Activated naive CD4-positive, alpha-beta T cell treated with anti-CD3 and anti-CD28 coated beads, Interleukin-2, amount 50 U/mL, for 24 hours (primary cell): ENCODE results near the gene MRPL43.

Experiments used
- H3K27ac Mint-ChIP-seq: one replicate; pipeline ENCODE4 v1.8.0; 2021; ENCODE audit warnings: mild to moderate bottlenecking, mixed read lengths
- H3K27me3 Mint-ChIP-seq: one replicate; pipeline ENCODE4 v1.8.0; 2021; ENCODE audit warnings: mixed read lengths
- H3K36me3 Mint-ChIP-seq: one replicate; pipeline ENCODE4 v1.8.0; 2021; ENCODE audit warnings: mixed read lengths
- H3K4me1 Mint-ChIP-seq: one replicate; pipeline ENCODE4 v1.8.0; 2021; ENCODE audit warnings: mixed read lengths
- H3K4me3 Mint-ChIP-seq: one replicate; pipeline ENCODE4 v1.8.0; 2021; ENCODE audit warnings: mild to moderate bottlenecking, mixed read lengths
- H3K9me3 Mint-ChIP-seq: one replicate; pipeline ENCODE4 v1.8.0; 2021; ENCODE audit warnings: mixed read lengths

MRPL43 gene

GRCh38 chr10:100970076-100970913 is 17.0 kb downstream of the MRPL43 start:
- Mint-ChIP-seq H3K36me3 (peaks cover 3% of the 10 kb centered on the region), H3K27me3 (no peaks in the 10 kb centered on the region), H3K4me3 (peak overlapping the region; percentile 66), H3K4me1 (peaks cover 15% of the 10 kb centered on the region), H3K9me3 (no peaks in the 10 kb centered on the region), H3K27ac (no peak overlapping the region)

DNA sequence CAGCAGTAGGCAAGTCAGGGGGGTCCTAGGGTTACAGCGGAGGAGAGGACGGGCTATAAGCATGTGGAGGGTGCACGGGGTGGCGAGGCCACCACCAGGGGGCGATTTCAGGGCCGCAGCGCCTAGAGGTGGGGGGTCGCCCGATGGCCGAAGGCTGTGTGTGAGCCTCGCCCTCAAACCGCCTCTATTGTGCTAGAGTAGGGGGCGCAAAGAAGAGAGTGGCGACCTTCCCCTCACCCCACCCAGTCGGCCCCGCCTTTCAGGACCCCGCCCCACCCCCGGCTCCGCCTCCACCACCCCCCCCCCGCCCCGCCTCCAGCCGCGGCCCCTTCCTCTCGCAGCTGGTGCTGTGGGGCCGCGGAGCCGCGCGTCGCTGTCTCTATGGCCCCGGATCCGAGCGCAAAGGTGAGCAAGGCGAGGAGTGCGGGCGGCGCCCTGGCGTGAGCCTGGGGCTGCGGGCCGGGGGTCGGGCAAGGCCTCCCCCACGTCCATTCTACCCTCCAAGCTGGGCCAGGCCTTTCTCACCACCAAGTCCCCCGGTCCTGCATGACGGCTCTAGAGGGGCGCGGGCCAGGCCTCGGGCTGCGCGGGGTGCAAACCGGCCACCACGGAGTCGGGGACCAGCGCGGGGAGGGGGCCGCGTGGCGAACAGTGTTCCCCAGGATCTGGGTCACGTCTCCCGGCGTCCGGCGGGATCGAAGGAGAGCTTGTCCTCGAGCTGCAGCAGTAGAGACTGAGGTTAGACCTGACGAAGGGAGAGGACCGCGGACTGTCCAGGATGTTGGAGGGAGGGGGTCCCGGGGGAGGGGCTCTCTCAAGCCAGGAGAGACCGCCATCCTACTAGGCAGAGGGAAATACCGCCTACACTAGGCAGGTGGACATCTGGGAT is 17.9 kb downstream of the MRPL43 start, which contains the start of gene SEMA4G:
SEMA4G (plus strand) TSS at position 318 of the 889 bp plus-strand sequence. CDS start 3,409 bp downstream, outside the sequence.
- peak within 1 kb of the TSS; percentile 66 for H3K4me3 Mint-ChIP-seq
- H3K27ac Mint-ChIP-seq = no peak within 1 kb of the TSS
- peaks cover 3% of the 10 kb centered on the region for H3K36me3 Mint-ChIP-seq
- no peaks in the 10 kb centered on the region for H3K9me3 Mint-ChIP-seq
- peaks cover 15% of the 10 kb centered on the region for H3K4me1 Mint-ChIP-seq
- no peaks in the 10 kb centered on the region for H3K27me3 Mint-ChIP-seq

- H3K36me3 Mint-ChIP-seq = peaks cover 3% of the 10 kb centered on the region
- peaks cover 15% of the 10 kb centered on the region for H3K4me1 Mint-ChIP-seq
- no peaks in the 10 kb centered on the region for H3K9me3 Mint-ChIP-seq
- no peak overlapping the region for H3K27ac Mint-ChIP-seq
- peak overlapping the region; percentile 64 for H3K4me3 Mint-ChIP-seq
- H3K27me3 Mint-ChIP-seq = no peaks in the 10 kb centered on the region
These were observed 18.5 kb downstream of the MRPL43 start for GRCh38 chr10:100968863-100969186.

GRCh38 chr10:100968062-100968736 is 19.1 kb downstream of the MRPL43 start:
- Mint-ChIP-seq H3K4me1 (peaks cover 15% of the 10 kb centered on the region), H3K9me3 (no peaks in the 10 kb centered on the region), H3K36me3 (peaks cover 3% of the 10 kb centered on the region), H3K4me3 (peak overlapping the region; percentile 66), H3K27me3 (no peaks in the 10 kb centered on the region), H3K27ac (no peak overlapping the region)

GRCh38 chr10:100967332-100967731 is 20.0 kb downstream of the MRPL43 start:
- Mint-ChIP-seq H3K4me3 (no peak overlapping the region), H3K27ac (no peak overlapping the region), H3K36me3 (peaks cover 3% of the 10 kb centered on the region), H3K4me1 (peaks cover 15% of the 10 kb centered on the region), H3K9me3 (no peaks in the 10 kb centered on the region), H3K27me3 (no peaks in the 10 kb centered on the region)

GRCh38 chr10:100966887-100967286 is 20.4 kb downstream of the MRPL43 start:
- H3K36me3 Mint-ChIP-seq = peaks cover 3% of the 10 kb centered on the region
- H3K27me3 Mint-ChIP-seq = no peaks in the 10 kb centered on the region
- no peak overlapping the region for H3K4me3 Mint-ChIP-seq
- no peak overlapping the region for H3K27ac Mint-ChIP-seq
- H3K4me1 Mint-ChIP-seq = peaks cover 15% of the 10 kb centered on the region
- H3K9me3 Mint-ChIP-seq = no peaks in the 10 kb centered on the region

DNA sequence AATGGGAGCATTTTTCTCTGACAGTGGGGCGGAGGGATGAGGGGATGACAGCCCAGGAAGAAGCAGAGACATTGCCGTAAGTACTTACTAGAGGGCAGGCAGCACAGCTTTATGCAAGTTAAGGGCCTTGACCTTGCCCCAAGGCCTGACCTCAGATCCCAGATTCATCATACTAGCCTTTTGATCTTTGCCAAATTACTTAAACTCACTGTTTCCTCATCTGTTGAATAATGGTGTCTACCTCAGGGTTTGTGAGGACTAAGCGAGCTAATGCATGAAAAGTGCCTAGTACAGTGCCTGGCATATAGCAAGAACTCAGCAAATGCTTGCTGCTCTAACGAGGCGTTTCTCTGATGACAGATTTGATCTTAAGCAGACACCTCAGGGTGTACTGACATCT is 21.5 kb downstream of the MRPL43 start:
- H3K4me1 Mint-ChIP-seq = peaks cover 15% of the 10 kb centered on the region
- H3K4me3 Mint-ChIP-seq = no peak overlapping the region
- H3K36me3 Mint-ChIP-seq = peaks cover 3% of the 10 kb centered on the region
- H3K27ac Mint-ChIP-seq = no peak overlapping the region
- no peaks in the 10 kb centered on the region for H3K9me3 Mint-ChIP-seq
- no peaks in the 10 kb centered on the region for H3K27me3 Mint-ChIP-seq

GRCh38 chr10:100963826-100964225 is 23.5 kb downstream of the MRPL43 start:
- Mint-ChIP-seq H3K4me3 (no peak overlapping the region), H3K36me3 (peaks cover 13% of the 10 kb centered on the region), H3K9me3 (no peaks in the 10 kb centered on the region), H3K27me3 (no peaks in the 10 kb centered on the region), H3K4me1 (peaks cover 6% of the 10 kb centered on the region), H3K27ac (no peak overlapping the region)

- peaks cover 17% of the 10 kb centered on the region for H3K36me3 Mint-ChIP-seq
- H3K27ac Mint-ChIP-seq = no peak overlapping the region
- no peaks in the 10 kb centered on the region for H3K27me3 Mint-ChIP-seq
- H3K4me3 Mint-ChIP-seq = no peak overlapping the region
- no peaks in the 10 kb centered on the region for H3K4me1 Mint-ChIP-seq
- no peaks in the 10 kb centered on the region for H3K9me3 Mint-ChIP-seq
These were observed 24.8 kb downstream of the MRPL43 start for GRCh38 chr10:100962351-100963080.

DNA sequence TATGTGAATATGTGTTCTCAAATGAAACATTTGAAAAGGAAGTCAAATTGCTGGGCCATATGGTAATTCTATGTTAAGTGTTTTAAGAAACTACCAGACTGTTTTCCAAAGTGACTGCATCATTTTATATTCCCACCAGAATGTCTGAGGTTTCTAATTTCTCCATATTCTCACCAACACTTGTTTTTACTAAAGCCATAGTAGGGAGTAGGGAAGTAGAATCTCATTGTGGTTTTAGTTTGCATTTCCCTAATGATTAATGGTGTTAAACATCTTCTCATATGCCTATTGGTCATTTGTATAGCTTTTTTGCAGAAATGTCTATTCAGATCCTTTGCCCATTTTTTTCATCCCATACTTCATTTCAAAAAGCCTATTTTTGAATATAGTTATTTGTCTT is 27.0 kb downstream of the MRPL43 start:
- Mint-ChIP-seq H3K36me3 (peaks cover 18% of the 10 kb centered on the region), H3K27ac (no peak overlapping the region), H3K4me3 (no peak overlapping the region), H3K4me1 (peaks cover 11% of the 10 kb centered on the region), H3K27me3 (no peaks in the 10 kb centered on the region), H3K9me3 (no peaks in the 10 kb centered on the region)

- no peaks in the 10 kb centered on the region for H3K9me3 Mint-ChIP-seq
- no peak overlapping the region for H3K4me3 Mint-ChIP-seq
- peaks cover 9% of the 10 kb centered on the region for H3K36me3 Mint-ChIP-seq
- H3K27ac Mint-ChIP-seq = no peak overlapping the region
- H3K4me1 Mint-ChIP-seq = peaks cover 5% of the 10 kb centered on the region
- H3K27me3 Mint-ChIP-seq = no peaks in the 10 kb centered on the region
These were observed 38.4 kb downstream of the MRPL43 start for GRCh38 chr10:100948916-100949315.

GRCh38 chr10:100945754-100946153 is 41.5 kb downstream of the MRPL43 start:
- no peaks in the 10 kb centered on the region for H3K27me3 Mint-ChIP-seq
- no peak overlapping the region for H3K4me3 Mint-ChIP-seq
- H3K9me3 Mint-ChIP-seq = no peaks in the 10 kb centered on the region
- peaks cover 22% of the 10 kb centered on the region for H3K4me1 Mint-ChIP-seq
- H3K27ac Mint-ChIP-seq = no peak overlapping the region
- H3K36me3 Mint-ChIP-seq = peaks cover 13% of the 10 kb centered on the region

DNA sequence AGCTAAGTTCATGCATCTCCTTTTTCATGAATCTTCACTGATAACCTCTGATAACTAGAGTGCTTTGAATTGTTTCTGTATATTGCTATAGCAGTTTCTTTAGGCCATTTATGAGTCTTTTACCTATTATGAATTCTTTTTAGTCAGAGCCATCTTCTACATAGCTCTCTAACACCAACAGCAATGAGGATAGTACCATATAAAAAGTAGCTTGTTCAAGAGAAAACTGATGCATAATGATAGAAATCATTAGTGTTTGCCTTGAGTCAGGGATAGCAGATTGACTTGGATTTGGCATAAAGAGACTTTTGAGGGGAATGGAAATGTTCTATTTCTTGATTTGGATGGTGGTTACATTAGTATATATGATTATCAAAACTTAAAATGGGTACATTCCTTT is 43.8 kb downstream of the MRPL43 start:
- Mint-ChIP-seq H3K9me3 (no peaks in the 10 kb centered on the region), H3K36me3 (peaks cover 14% of the 10 kb centered on the region), H3K4me1 (peaks cover 25% of the 10 kb centered on the region), H3K4me3 (peak overlapping the region; percentile 30), H3K27me3 (no peaks in the 10 kb centered on the region), H3K27ac (peak overlapping the region; percentile 91)

GRCh38 chr10:100942229-100942628 is 45.1 kb downstream of the MRPL43 start:
- H3K27me3 Mint-ChIP-seq = no peaks in the 10 kb centered on the region
- H3K4me3 Mint-ChIP-seq = no peak overlapping the region
- H3K4me1 Mint-ChIP-seq = peaks cover 25% of the 10 kb centered on the region
- H3K36me3 Mint-ChIP-seq = peaks cover 17% of the 10 kb centered on the region
- H3K9me3 Mint-ChIP-seq = no peaks in the 10 kb centered on the region
- no peak overlapping the region for H3K27ac Mint-ChIP-seq

DNA sequence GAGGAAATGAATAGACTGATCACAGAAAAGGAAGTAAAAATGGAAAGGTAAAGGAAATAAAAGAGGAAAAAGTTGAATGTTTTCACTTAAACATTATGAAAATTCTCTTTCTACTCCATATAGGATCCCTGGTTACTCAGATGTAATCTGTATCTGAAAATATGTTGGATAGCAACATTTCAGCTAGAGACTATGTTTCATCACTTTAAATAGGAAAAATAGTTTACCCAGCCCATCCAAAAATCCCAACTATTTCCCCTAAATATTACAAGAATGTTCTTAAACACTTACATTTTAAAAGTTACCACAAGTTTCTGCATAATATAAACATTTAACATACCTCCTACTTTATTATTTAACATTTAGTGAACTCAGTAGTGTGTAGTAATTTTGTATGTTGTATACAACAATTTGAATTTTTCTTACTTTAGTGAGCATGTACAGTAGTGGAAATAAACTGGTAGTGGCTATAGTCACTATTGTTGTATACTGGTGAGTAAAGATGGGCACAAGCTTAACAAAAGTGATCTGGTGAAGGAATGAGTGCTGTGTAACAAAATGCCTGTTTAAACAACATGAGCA is 47.4 kb downstream of the MRPL43 start:
- no peak overlapping the region for H3K4me3 Mint-ChIP-seq
- H3K27ac Mint-ChIP-seq = no peak overlapping the region
- H3K27me3 Mint-ChIP-seq = no peaks in the 10 kb centered on the region
- H3K9me3 Mint-ChIP-seq = no peaks in the 10 kb centered on the region
- H3K4me1 Mint-ChIP-seq = peaks cover 25% of the 10 kb centered on the region
- peaks cover 12% of the 10 kb centered on the region for H3K36me3 Mint-ChIP-seq
